Measurements from ENCODE around the gene CFAP58.

- TF ChIP-seq CTCF (IDR thresholded peaks at IDR 0.05) (no peak), ZFX (IDR thresholded peaks at IDR 0.05; ENCODE audit: borderline replicate concordance) (no peak)
These were observed 6.2 kb downstream of the CFAP58 start for GRCh38 chr10:104359811-104360210.
